NCI-H2196 treated with DMSO at 0.1 percent for 48 hours (cell line): ENCODE measurements around the gene RASAL2.
"Not testable (repeated sequence)": the region's sequence is repeated elsewhere in the genome, so short reads cannot be mapped to it uniquely, and the experiment has no call there.

Source experiments
- DNase-seq: peaks from one replicate; lab custom pipeline; 2025; ENCODE audit not compliant: unreplicated experiment; lab: John Stamatoyannopoulos, UW

The RASAL2 gene

GRCh38 chr1:178368208-178368607 is 274.3 kb downstream of the RASAL2 start:
- no peak for DNase-seq

- no peak for DNase-seq
Measured at GRCh38 chr1:178371235-178371634, 277.3 kb downstream of the RASAL2 start.

GRCh38 chr1:178371933-178372388 is 278.1 kb downstream of the RASAL2 start:
- DNase-seq, result no peak

- DNase-seq, result no peak
Measured at GRCh38 chr1:178374016-178374415, 280.1 kb downstream of the RASAL2 start.

- DNase-seq, result no peak
Measured at GRCh38 chr1:178376008-178376407, 282.1 kb downstream of the RASAL2 start.

DNA sequence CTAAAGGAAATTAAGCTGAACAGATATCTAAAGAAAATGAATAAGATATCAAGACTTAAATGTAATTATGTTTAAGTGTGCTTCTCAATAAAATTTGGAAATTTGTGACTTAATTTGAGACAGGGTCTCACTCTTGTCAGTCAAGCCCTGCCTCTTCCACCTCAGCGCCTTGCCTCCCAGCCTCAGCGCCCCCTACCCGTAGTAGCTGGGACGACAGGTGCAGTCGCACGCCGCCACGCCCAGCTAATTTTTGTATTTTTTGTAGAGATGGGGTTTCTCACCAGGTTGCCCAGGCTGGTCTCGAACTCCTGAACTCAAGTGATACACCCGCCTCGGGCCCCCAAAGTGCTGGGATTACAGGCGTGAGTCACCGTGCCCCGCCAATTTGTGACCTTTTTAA is 285.9 kb downstream of the RASAL2 start:
- DNase-seq, result no peak

DNA sequence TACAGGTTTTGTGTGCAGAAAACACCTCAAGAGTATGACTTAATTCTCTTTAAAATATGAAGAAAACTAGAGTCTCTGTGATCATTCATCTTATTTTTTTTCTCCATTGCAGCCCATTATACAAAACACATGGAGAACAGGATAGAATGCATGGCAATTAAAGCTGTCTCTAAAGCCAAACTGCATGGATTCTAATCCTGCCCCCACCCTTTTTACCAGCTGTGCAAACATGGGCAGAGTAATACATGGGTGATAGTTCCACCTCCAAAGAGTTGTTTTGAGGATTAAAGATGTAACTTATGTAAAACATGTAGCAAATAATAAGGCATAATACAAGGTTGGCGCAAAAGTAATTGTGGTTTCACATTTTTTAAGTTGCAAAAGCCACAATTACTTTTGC is 288.5 kb downstream of the RASAL2 start:
- no peak for DNase-seq

- DNase-seq, result no peak
Measured at GRCh38 chr1:178385662-178386061, 291.8 kb downstream of the RASAL2 start.

DNA sequence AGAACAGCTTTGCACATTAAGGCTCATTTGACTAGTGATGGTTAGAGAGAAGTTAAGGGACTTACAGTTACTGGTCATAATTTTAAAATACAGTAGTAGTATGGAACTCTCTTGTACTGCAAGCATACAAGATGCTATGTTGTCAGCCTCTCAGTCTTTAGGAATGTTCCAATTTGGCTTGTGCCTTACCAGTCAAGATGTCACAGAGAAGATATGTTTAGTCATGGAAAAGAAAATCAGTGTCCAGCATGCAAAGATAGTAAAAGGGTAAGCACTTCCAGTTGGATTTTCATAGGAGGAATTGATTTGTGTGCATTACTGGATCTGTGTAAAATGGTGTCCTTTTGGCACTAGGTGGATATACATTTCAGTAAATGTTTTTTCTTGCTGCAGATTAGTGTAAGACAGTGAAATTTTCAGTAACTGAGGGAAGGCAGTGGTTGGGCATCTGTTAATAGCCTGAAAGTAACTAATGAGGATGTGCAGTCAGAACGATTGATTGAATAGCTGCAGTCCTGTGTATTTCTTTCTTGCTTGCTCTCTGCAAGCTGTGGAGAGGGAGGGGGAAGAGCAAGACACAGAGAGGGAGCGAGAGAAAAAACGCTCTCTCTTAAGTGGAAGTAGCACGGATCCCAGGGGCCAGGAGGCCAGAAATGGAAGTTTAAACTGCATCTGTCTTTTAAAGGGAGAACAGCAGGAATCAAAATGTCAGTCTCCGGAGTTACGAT is 294.7 kb downstream of the RASAL2 start:
- no peak for DNase-seq

- DNase-seq, result no peak
Measured at GRCh38 chr1:178389441-178389840, 295.5 kb downstream of the RASAL2 start.

- DNase-seq, result not testable (repeated sequence)
Measured at GRCh38 chr1:178390280-178390679, 296.4 kb downstream of the RASAL2 start.

GRCh38 chr1:178393370-178393769 is 299.5 kb downstream of the RASAL2 start:
- DNase-seq, result no peak

GRCh38 chr1:178396789-178397188 is 302.9 kb downstream of the RASAL2 start:
- no peak for DNase-seq

- DNase-seq, result no peak
Measured at GRCh38 chr1:178397678-178398077, 303.8 kb downstream of the RASAL2 start.

DNA sequence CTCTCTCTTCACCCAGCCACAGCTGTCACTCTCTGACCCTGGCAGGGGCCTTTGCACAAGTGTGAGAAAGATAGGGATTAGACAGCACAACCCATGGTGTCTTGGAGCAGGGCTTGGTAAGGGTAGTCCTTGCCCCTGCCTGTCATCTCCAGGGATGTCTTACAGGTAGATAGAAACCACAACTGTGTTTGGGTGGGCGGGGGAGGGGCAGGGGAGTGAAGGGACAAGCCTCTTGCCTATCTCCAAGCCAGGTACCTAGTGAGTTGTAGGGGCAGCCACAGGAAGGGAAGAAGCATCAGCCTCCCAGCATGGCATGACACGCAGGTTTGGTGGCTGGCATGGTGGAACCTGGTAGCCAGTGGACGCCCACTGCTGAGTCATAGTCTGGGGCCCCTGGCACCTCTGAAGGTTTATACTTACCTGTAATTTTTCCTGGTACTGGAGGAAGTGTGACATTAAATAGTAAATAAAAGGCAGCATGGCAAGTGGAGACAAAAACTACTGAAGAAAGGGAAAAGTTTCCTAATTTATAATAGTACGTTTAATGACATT is 305.3 kb downstream of the RASAL2 start:
- DNase-seq, result no peak

GRCh38 chr1:178405137-178405536 is 311.2 kb downstream of the RASAL2 start:
- no peak for DNase-seq

DNA sequence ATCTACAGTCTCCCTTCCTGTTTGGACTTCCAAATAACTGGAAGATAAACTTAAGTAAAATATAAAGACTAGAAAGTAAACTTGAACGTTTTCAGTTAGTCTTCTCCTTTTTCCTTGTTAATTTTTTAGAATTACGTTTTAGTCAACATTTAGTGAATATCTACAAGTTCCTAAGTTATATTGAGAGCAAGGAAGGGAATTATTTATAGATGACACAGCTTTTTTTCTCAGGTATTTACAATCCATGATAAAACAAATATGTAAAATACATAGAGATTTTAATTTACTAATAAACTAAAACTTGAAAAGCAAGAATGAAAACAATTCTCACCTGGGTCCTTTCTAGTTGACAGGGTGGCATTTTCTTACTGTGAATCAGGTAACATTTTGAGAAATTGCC is 313.3 kb downstream of the RASAL2 start:
- no peak for DNase-seq

GRCh38 chr1:178407655-178408054 is 313.8 kb downstream of the RASAL2 start:
- no peak for DNase-seq

DNA sequence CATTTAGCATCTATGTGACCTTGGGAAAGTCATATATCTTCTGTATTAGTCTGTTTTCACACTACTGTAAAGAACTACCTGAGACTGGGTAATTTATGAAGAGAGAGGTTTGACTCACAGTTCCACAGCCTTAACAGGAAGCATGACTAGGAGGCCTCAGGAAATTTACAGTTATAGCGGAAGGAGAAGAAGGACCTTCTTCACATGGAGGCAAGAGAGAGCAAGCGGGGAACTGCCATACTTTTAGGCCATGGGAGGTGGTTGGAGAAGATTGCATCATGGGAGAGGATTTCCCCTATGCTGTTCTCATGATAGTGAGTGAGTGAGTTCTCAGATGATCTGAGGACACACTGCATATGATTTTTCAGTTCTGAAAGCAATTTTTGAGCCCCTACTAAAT is 315.0 kb downstream of the RASAL2 start:
- DNase-seq, result no peak

DNA sequence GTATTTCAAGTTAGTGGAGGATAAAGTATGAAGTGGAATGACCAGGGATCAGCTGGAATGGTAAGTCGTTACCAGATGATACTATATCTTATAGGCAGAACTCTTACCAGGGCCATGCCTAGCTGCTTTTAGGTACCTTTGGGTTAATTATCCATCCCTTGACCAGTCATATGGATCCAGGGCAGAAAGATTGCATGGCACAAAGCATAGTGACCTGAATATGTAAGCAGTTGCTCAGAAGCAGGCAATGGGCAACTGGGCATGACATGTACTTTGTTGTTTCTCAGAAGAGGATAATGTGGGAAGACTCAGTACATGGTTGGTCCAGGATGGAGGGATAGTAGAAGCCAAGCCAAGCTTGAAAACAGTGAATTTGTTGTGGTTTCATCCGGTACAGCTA is 315.6 kb downstream of the RASAL2 start:
- DNase-seq, result no peak

DNA sequence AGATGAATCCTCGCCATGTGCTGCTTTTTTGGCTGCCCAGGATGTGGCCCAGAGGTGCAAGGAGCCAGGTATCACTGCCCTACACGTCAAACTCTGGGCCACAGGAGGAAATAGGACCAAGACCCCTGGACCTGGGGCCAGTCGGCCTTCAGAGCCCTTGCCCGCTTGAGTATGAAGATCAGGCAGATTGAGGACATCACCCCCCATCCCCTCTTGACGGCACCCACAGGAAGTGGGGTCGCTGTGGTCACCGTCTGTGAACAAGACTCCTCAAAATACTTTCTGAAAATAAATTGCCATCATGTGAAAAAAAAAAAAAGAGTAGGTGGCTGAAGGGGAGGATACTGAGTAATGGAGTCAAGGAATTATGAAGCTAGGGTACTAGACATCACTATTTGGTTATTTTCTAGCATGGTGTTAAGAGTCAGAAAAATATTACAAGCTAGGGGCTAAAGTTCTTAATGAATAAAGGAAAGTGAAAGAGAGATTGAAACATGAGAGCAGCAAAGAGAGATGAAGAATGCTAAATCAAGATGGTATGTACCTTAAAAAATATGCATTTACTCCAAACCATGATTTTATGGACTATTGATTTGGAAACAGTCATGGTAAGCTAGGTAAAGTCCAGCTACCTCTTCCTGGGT is 318.0 kb downstream of the RASAL2 start:
- no peak for DNase-seq

- DNase-seq, result no peak
Measured at GRCh38 chr1:178412400-178412770, 318.5 kb downstream of the RASAL2 start.
